NCI-H187 (cell line): Measurements from ENCODE around the gene TRIM56.
"Not testable (repeated sequence)": the region's sequence is repeated elsewhere in the genome, so short reads cannot be mapped to it uniquely, and the experiment has no call there.

ENCODE experiments used
- DNase-seq, 2 experiments: peaks; one replicate each; lab custom pipeline; 2025; lab: John Stamatoyannopoulos, UW

The TRIM56 gene

DNA sequence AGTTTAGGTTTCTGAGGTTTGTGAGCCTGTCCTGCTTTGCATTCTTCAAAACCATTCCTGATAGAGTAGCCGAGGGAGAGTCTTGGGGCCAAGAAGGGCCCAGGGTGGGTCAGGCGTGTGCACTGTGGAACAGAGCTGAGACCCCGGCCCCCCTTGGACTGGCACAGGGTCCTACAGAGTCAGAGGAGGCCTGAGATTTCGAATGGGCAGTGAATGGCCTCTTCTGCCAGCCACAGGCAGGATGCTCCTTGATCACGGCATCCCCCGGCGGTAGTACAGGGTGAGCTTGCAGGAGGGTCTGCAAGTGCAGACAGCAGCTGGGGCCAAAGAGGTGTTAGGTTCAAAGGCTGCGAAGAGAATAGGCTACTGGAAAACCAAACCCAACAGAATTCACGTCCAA lies 4.6 kb downstream of the TRIM56 start:
- DNase-seq: no peak

DNA sequence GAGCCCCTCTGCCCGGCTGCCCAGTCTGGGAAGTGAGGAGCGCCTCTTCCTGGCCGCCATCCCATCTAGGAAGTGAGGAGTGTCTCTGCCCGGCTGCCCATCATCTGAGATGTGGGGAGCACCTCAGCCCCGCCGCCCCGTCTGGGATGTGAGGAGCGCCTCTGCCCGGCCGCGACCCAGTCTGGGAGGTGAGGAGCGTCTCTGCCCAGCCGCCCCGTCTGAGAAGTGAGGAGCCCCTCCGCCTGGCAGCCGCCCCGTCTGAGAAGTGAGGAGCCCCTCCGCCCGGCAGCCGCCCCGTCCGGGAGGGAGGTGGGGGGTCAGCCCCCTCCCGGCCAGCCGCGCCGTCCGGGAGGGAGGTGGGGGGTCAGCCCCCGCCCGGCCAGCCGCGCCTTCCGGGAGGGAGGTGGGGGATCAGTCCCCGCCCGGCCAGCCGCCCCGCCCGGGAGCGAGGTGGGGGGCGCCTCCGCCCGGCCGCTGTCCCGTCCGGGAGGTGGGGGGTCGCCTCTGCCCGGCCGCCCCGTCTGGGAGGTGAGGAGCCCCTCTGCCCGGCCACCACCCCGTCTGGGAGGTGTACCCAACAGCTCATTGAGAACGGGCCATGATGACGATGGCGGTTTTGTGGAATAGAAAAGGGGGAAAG lies 7.1 kb downstream of the TRIM56 start:
- DNase-seq: not testable (repeated sequence)

DNA sequence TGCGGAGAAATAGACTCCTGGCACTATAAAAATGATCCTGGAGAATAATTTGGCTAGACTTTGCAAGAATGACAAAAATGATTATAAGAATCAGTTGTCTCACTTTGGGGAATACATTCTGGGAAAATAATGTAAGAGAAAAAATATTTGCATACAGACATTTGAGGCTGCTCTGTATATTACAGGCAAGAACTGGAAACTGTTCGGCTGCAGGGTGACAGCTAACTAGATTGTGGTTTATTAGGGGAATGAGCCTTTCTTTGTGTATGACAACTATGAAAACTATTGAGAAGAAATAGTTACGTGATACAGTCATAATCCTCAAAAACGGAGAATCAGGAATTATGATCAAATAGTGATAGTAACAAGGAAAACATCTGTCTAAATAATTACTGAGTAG lies 8.6 kb downstream of the TRIM56 start:
- no peak for DNase-seq

DNA sequence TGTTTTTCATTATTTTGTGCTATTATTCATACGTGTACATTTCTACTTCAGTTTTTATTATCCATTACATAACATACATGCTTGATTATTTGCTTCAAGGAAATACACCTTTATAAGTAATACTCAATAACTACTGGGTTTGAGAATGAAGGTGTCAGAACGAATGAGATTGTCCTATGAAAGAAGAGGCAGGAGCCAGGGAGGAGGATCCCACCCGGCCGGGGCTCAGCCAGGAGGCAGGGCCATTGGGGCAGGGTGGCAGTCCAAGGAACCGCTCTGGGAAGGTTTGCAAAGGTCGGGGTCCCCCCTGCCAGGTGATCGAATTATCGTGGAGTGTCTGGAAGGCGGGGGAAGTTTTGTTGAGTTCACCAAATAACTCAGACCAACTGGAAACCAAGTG lies 9.1 kb downstream of the TRIM56 start:
- DNase-seq: no peak

DNA sequence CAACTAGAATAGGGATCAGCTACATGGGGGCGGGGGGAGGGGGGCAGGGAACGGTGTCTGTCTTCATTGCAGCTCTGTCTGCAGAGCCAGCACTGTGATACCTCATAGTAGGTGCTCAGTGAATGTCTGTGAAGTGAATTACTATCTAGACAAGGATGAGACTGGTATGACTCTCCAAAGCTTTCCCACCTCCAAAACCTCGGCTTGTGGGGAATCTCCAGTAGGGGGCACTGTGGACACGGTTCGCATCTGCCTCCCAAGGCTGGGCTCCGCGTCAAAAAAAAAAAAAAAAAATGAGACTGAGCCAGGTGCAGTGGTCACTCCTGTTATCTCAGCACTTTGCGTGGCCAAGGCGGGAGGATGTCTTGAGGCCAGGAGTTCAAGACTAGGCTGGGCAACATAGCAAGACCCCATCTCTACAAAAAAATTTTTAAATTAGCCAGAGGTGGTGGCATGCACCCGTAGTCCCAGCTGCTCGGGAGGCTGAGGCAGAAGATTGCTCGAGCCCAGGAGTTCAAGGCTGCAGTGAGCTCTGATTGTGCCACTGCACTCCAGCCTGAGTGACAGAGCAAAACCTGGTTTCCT lies 9.6 kb downstream of the TRIM56 start:
- peak in 1 of 2 experiments; percentile 9 for DNase-seq

DNA sequence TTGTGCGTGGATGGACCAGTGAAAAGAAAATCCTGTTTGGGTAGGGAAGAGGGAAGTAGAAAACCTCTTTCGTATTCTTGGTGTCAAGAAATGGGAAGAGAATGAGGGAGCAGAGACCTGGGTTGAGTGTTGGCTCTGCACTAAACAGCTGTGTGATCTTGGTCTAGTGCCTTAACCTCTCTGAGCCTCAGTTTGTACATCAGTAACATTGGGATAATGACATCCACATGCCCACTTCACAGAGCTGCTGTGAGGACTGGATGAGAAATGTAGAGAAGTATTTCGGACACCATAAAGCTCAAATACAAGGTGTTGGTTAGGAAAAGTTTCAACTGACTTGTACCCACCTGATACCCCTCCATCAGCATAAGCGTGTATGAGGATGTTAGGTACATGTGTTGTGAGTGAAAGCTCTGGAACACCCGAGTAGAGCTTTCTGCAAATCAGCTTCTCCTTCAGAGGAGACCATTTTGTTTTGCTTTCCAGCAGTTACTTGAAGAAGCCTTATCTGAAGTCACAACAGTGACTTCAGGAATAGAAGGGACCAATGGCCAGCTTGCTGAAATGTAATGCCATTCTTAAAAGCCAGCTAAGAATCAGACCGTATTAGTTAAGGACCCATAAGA lies 11.2 kb downstream of the TRIM56 start:
- no peak for DNase-seq

DNA sequence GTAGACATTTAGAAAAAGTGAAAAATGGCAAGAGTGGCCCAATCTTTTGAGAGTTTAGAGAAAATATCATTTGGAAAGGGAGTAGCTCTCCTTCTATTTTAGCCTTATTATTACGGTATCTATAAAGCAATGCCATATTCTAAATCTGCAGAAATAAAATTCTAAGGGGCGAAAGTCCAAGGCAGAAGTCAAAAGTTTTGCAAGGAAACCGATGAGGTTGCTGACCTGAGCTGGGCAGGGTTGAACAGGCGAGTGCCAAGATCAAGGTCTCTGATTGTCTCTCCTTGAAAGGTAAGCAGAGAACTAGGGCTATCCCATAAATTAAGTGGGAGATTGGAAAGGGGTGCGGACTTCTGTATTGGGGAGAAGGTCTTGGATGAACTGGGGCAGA lies 11.7 kb downstream of the TRIM56 start:
- DNase-seq: no peak

DNA sequence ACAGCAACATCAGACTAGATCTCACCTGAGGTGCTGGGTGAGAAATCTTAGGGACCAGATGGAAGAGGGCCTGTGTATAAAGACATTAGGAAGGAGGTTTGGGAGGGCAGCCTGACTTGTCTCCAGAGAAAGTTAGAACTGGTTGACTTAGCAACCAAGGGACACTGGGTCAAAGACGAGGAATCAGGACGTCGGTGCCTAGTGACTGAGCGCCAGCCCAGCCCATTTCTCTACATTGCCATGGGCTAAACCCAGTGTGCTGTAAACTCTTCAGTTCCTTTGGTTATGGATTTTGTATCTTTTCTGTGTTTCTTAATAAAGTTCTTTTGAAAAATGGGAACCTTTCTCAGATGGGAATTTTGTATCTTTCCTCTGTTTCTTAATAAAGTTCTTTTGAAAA lies 12.3 kb downstream of the TRIM56 start:
- no peak for DNase-seq

DNA sequence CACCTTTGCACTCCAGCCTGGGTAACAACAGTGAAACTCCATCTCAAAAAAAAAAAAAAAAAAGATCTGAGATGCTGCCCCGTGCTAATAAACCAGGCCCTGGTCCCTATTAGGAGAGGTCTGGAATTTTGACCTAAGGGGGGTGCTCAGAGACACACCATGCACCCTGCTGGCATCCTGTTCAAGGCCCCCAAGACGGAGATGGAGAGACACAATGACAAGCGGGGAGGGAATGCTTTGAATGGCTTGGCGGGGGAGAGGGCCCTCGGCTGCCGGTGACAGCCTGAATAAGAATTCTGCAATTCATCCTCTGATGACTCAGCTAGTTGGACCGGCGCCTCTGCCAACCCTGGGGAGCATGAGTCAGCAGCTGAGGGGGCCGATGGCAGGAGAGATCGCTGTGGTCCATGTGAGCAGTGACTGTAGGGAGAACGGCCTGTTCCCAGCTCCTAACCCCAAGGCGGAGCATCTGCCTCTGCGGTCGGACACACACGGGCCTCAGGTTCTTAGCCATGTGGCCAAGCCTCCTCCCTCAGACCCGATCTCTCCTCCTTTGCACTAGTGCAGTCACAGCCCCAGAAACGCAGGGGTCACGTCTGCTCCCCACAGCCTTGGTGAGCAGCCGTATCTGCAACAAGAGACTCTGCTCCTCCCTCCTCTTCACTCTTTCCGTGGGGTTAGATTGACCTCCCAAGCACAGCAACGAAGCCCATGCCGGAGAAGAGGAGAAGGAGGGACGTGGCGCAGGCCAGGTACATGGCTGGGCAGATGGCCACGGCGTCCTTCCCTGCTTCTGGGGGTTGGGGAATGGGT lies 14.9 kb downstream of the TRIM56 start:
- no peak for DNase-seq

DNA sequence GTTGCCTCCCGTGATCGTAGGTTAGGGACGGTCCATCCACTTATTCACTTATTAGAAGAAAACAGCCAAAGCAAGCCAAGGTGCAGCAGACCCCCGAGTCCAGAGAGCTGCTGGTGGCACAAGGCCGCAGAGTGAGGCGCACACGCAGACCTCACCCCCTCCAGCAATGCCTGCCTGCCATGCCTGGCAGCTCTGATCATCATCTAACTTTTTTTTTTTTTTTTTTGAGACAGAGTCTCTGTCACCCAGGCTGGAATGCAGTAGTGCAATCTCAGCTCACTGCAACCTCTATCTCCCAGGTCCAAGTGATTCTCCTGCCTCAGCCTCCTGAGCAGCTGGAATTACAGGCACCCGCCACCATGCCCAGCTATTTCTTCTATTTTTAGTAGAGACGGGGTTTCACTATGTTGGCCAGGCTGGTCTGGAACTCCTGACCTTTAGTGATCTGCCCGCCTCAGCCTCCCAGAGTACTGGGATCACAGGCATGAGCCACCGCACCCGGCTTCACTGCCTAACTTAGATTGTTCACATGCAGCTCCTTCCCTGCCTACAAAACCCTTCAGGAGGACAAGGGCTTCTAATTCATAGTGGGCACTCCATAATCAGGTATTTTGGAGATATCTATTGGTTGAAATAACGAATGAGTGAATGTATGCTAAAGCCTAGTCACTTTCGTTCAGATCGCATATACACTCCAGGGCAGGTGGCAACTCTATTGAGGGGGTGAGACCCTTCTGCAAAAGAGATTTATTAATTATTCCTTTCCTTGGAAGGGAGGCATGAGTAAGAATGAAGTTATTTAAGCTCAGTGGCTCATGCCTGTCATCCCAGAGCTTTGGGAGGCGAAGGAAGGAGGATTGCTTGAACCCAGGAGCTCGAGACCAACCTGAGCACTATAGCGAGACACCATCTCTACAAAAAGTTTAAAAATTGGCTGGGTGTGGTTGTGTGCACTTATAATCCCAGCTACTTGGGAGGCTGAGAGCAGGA lies 15.9 kb downstream of the TRIM56 start:
- DNase-seq: no peak

DNA sequence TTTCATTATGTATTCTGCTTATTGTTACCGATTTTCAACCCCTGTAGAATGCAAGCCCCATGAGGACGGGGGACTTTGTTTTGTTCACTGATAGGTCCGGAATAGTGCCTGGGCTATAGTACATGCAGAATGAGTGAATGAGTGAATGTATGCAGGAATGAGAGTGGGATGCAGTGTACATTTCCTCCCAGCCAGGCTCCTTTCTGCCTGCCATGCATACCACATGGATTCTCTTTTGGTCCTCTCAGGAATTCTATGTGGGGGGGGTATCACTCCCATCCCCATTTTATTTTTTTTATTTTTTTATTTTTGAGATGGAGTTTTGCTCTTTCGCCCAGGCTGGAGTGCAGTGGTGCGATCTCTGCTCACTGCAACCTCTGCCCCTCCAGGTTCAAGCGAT lies 16.7 kb downstream of the TRIM56 start:
- DNase-seq: no peak

DNA sequence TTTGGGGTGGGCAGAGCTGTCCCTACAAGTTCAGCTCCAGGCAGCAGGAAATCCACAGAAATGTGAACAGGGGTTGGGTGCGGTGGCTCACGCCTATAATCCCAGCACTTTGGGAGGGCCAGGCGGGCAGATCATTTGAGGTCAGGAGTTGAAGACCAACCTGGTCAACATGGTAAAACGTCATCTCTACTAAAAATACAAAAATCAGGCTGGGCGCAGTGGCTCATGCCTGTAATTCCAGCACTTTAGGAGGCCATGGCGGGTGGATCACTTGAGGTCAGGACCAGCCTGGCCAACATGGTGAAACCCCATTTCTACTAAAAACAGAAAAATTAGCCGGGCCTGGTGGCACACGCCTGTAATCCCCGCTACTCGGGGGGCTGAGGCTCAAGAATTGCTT lies 18.4 kb downstream of the TRIM56 start:
- DNase-seq: not testable (repeated sequence)

DNA sequence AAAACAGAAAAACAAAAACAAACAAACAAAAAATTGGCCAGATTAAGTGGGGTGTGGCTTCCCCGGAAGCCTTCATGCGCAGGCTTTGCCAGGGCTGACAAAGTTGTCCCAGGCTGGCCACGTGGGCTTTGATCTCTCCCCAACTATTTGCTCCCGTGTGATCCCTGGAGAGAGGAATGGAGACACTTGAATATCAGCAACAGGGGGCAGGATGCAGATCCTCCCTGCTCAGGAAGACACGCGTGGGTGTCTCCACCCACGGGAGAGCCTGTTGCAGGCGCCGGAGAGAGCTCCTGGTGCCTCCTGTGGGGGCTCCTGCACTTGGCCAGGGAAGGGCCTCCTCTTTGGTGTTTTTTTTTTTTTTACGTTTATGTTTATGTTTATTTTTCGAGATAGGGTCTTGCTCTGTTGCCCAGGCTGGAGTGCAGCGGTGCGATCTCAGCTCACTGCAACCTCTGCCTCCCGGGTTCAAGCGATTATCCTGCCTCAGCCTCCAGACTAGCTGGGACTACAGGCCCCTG lies 19.0 kb downstream of the TRIM56 start:
- DNase-seq: no peak

DNA sequence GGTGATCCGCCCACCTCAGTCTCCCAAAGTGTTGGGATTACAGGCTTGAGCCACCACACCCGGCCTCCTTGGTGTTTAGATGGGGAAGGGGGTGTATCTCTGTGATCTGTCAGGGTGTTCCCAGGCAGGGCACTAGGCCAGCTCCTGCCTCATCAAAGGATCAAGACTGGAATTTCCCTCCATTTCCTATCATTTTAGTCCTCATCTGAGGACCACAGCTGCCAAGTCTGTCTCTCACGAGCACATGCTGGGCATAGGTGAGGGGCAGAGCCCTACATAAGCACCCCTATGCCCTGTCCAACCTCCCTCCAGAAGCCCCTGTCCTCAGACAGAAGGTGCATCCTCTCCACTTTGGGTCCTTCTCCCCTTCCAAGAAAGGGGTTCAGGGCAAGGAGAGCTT lies 19.5 kb downstream of the TRIM56 start:
- DNase-seq: no peak

DNA sequence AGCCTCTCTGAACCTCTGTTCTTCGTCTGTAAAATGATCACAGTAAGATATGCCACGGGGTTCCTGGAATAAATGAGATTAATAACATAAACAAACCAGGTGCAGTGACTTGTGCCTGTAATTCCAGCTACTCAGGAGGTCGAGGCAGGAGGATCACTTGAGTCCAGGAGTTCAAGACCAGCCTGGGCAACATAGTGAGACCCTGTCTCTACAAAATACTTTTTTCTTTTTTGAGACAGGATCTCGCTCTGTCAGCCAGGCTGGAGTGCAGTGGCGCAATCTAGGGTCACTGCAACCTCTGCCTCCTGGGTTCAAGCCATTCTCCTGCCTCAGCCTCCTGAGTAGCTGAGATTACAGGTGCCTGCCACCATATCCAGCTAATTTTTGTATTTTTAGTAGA lies 20.0 kb downstream of the TRIM56 start:
- not testable (repeated sequence) for DNase-seq

DNA sequence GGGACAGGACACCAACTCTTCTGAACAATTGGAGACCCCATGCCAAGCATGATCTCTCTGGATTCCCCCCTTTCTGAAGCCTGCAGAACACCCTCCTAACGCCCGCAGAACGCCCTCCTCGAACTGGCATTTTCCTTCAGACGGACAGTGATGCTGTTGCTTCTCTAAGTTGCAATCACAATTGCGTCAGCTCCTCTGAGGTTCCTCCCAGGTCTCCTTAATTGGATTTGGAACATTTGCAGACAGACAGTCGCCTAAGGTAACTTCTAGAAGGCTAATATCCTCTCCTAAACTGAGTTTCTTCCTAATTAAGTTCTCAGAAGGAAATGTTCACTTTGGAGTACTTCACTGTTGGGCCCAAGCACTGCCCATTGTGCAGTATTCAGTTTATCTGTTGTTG lies 21.1 kb downstream of the TRIM56 start:
- DNase-seq: no peak

DNA sequence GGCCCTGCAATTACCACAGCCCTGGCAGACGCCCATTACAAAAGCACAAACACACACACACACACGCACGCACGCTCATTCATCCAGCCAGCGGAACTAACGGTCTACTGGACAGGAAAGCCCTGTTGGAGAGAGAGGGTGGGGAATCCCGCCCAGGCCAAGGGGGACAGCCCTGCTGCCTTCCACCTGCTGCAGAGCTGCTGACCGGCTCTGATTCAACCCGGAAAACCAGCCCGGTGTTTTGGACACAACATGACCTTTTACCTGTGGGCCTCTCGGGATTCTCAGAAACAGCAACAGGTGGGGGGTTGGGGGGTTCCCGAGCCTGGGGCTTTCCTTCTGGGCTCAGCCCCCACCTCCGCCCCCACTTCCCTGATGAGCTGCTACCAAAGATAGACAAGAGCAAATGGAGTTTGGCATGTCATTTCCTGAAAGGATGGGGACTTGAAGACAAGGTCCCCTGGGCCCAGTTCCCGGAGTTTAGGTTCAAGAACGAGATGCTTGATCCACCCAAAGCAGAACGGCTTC lies 23.1 kb downstream of the TRIM56 start:
- no peak for DNase-seq

DNA sequence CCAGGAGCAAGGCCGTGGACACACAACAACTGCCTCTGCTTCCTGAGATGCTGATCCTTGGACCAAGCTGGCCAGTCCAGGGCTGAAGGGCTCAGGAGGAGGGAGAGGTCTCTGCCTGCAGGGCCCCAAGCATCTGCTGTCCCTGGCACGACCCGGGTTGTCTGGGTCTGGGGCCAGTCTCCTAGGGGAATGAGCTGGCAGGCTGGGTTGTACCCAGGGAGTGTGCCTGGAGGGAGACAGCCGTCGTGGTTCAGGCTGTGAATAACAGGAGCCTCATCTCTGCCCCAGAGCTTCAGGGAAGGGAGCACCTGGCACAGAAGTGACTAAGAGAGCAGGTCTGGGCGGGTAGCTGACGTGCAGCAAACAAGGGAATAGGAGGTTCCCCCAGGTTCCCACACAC lies 23.7 kb downstream of the TRIM56 start:
- DNase-seq: no peak

DNA sequence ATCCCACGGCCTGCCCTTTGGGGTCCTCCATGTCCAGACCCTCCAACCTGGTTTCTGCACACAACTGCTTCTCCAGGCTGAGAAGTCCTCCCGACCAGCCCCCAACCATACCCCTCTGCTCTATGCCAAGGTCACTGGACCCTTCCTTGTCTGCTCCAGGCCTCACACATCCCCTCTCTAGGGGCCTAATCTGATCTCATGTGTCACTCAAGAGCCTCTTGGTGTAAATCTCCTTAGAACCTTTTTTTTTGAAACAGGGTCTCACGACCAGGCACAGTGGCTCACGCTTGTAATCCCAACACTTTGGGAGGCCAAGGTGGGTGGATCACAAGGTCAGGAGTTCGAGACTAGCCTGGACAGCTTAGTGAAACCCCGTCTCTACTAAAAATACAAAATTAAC lies 24.1 kb downstream of the TRIM56 start:
- DNase-seq: no peak

DNA sequence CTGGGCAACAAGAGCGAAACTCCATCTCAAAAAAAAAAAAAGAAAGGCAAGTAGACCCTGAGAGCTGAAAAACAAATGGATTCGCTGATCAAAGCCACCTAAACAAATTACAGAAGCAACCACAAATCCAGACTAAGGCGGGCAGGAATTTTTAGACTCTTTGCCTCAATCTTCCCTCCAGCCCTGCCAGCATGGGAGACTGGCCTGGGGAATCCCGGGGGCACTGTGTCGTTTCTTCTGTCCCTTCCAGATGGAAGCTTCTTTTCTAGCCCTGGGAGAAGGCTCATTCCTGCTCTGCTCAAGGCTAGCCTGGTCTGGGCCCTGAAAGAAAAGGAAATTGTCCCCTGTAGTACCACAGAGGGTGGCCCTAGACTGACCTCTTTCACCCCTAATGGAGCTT lies 26.0 kb downstream of the TRIM56 start:
- no peak for DNase-seq

DNA sequence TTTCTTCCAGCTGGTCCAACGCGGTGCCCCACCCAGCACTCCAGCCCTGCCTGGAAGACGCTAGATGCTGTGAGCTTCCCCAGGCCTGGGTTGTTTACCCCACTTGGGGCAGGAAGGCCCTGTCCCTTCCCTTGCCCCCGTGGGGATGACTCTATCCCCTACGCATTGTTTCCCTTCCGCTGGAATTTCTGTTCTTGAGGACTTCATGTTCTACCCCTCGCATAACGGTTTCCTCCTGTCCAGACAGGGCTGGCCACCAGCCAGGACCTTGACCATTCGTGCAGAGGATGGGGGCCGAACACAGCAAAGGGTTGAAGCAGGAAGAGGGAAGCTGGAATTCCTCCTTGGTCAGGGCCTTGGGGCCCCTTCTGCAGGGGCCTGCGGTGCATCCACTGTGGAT lies 27.0 kb downstream of the TRIM56 start:
- no peak for DNase-seq
